HG02943 (cell line): Measurements from ENCODE around the gene ZNF780B.
"Not testable (repeated sequence)": the region's sequence is repeated elsewhere in the genome, so short reads cannot be mapped to it uniquely, and the experiment has no call there.

Experiments used
- ATAC-seq: cut with Tn5 transposase; IDR thresholded peaks from one replicate; pipeline ENCODE4 v1.9.1; 2021; ENCODE audit warnings: mild to moderate bottlenecking, low read depth, moderate library complexity; ENCODE audit not compliant: unreplicated experiment

The ZNF780B gene

GRCh38 chr19:40041718-40042117 lies 14.3 kb downstream of the ZNF780B start:
- ATAC-seq = not testable (repeated sequence)

- not testable (repeated sequence) for ATAC-seq
Observed at GRCh38 chr19:40038047-40038446, 18.0 kb downstream of the ZNF780B start.

GRCh38 chr19:40035996-40036395 lies 20.0 kb downstream of the ZNF780B start:
- no peak for ATAC-seq

- ATAC-seq = no peak
Observed at GRCh38 chr19:40033989-40034560, 22.0 kb downstream of the ZNF780B start.

- no peak for ATAC-seq
Observed at GRCh38 chr19:40026597-40026970, 29.4 kb downstream of the ZNF780B start.

- no peak for ATAC-seq
Observed at GRCh38 chr19:40025938-40026596, 30.0 kb downstream of the ZNF780B start.

- no peak for ATAC-seq
Observed at GRCh38 chr19:40023969-40024368, 32.1 kb downstream of the ZNF780B start.

GRCh38 chr19:40013991-40014390 lies 42.0 kb downstream of the ZNF780B start:
- ATAC-seq = no peak

- ATAC-seq = no peak
Observed at GRCh38 chr19:40009674-40010073, 46.4 kb downstream of the ZNF780B start.

GRCh38 chr19:40006273-40006691 lies 49.7 kb downstream of the ZNF780B start:
- no peak for ATAC-seq

- no peak for ATAC-seq
Observed at GRCh38 chr19:40005691-40006272, 50.2 kb downstream of the ZNF780B start.

GRCh38 chr19:39998501-39998900 lies 57.5 kb downstream of the ZNF780B start:
- ATAC-seq = no peak

GRCh38 chr19:39997638-39998216 lies 58.3 kb downstream of the ZNF780B start:
- no peak for ATAC-seq

- ATAC-seq = peak; percentile 89
Observed at GRCh38 chr19:39996811-39997637, 59.0 kb downstream of the ZNF780B start, which contains the start of gene ZNF546. ZNF546 (plus strand) TSS chr19:39997060; CDS start chr19:39998327, 1,267 bp downstream.

- peak; percentile 26 for ATAC-seq
Observed at GRCh38 chr19:39996218-39996810, 59.7 kb downstream of the ZNF780B start.

GRCh38 chr19:39995794-39996193 lies 60.2 kb downstream of the ZNF780B start:
- ATAC-seq = no peak

- no peak for ATAC-seq
Observed at GRCh38 chr19:39994361-39994760, 61.7 kb downstream of the ZNF780B start.

- no peak for ATAC-seq
Observed at GRCh38 chr19:39993605-39994004, 62.4 kb downstream of the ZNF780B start.

GRCh38 chr19:39987596-39987995 lies 68.4 kb downstream of the ZNF780B start:
- no peak for ATAC-seq

- ATAC-seq = no peak
Observed at GRCh38 chr19:39987167-39987566, 68.9 kb downstream of the ZNF780B start.
